HS-27A (cell line): ENCODE results near the gene THSD4.

Experiments
- DNase-seq: peaks from one replicate; pipeline ENCODE4 v3.0.0-alpha.2; 2012; ENCODE audit warnings: low read depth, missing footprints

THSD4 gene

GRCh38 chr15:71114887-71115566 lies at the start of gene THSD4:
Gene THSD4 (plus strand): TSS chr15:71115471.
- no peak for DNase-seq

DNA sequence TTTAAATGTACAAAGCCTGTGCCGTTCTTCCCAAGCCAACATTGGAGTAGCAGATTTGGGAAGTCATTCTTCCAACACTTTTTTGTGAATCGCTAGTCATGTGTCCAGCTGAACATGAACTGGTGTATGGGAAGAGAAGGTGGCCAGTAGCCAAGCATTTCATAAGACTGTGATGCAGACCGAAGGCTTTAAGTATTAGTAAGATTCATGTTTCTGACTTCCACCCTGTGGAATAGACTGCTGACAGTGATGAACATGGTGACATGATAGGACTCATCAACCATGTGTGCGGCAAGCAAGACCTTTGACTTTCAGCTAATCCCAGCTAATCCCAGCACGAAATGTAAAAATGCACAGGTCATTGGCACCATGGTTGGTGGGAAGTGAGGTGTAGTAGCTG lies 48.3 kb upstream of the THSD4 start:
- DNase-seq = peak; percentile 88

DNA sequence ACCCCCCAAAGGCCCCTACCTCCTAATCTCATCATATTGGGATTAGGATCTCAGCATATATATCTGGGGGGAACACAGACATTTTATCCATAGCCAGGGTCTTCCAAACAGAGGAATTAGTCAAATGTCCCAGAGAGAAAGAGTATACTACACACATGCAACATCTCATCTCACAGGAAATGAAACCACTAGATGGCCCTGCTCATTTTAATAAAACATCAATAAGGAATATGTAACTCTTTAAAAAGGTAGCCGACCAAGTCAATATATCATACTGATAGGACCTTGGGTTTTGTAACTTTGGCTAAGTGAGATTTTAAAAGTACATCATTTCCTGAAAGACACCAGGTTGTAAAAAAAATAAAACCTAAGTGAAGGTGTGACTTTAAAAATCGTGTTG lies 45.6 kb upstream of the THSD4 start:
- DNase-seq = no peak

GRCh38 chr15:71071529-71071928 lies 43.7 kb upstream of the THSD4 start:
- DNase-seq = no peak

- no peak for DNase-seq
These were observed 42.8 kb upstream of the THSD4 start for GRCh38 chr15:71072423-71072822.

- no peak for DNase-seq
These were observed 36.6 kb upstream of the THSD4 start for GRCh38 chr15:71078506-71079207.

DNA sequence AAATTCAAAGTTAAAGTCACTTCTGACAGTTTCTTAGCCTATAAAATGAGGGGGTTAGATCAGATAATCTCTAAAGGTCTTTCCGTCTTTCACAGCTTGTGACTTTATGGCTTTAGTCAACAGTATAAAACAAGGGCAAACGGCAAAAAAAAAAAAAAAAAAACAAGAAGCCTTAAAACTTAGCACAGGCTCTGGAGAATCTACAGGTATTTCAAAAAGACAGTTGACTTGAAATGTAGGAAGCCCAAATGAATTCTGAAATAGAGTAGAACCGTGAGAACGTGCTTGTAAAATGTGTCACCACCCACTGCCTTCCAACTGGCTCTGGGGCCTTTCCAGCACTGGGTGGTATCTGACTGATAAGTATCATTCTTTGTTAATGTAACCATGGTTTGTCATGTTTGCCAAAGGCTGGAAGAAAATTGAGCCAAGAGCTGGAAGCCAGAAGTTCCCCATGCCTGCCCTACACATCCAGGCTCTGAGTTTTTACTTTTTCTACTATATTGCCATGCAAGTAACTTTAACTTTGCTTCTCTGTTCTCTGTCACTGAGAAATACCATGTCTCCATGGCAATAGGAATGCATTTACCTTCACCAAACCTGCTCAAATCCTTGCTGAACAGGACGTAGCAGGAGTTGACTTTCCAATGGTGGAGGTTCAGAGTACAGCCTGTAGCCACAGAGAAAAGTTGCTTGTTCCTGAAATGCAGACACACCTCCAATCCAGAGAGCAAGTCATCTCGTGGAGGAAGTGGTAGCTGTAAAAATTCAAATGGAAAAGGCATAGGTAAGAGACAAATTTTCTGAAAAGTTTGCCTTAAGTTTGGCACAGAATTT lies 35.8 kb upstream of the THSD4 start:
- peak; percentile 92 for DNase-seq

GRCh38 chr15:71080166-71080565 lies 35.1 kb upstream of the THSD4 start:
- DNase-seq = no peak

DNA sequence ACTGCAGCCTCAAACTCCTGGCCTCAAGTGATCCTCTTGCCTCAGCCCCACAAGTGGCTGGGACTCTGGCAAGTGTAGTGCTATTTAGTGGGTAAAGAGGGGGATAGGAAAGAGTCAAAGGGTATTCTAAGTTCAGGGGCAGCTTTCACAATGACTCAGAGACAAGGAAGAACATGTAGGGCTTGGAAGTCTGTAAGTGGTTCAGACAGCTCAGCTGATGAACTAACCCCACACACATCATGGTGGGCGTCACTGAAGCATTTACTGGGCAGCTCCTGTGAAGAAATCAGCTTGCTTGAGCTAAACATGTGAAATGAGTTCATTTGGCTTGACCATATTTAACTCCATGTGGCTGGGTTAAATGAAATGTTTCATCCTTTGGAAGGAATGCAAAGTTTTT lies 34.6 kb upstream of the THSD4 start:
- DNase-seq = no peak

DNA sequence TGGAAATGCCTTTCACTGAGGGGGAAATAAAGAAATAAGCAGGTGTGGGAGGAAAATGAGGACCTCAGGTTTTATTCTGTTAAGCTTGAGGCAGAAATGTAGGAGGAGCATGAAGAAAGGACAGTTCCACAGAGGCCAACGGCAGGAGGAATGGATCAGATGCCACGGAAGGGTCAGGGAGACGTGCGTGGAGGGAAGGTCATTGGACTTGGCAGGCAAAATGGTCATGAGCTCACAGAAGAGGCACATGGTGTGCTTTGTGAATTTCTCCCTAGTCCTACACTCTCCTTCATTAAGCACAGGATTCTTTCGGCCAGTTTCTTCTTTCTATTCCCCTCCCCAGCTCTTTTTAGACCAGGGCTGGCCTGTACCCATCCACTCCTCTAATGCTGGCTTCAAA lies 32.5 kb upstream of the THSD4 start:
- no peak for DNase-seq

DNA sequence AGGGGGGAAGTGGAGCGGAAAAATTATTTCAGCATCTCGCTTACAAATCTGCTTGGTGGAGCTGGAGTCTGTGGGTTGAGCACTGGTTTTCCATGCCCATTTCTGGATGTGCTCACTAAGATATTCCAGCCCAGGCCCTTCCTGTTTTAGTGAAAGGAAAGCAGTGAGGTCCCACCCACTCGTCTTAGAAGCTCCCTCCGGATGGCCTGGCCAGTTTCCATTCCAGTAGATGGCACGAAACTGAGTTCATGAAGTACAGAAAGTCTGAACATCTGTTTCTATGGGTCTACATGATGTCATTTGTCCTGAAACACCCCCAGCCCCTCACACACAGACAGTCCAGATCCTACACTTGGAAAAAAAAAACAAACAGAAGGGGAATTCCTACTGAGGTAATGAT lies 31.9 kb upstream of the THSD4 start:
- DNase-seq = no peak

- no peak for DNase-seq
These were observed 31.0 kb upstream of the THSD4 start for GRCh38 chr15:71084264-71084663.

GRCh38 chr15:71085809-71086208 lies 29.5 kb upstream of the THSD4 start:
- no peak for DNase-seq

DNA sequence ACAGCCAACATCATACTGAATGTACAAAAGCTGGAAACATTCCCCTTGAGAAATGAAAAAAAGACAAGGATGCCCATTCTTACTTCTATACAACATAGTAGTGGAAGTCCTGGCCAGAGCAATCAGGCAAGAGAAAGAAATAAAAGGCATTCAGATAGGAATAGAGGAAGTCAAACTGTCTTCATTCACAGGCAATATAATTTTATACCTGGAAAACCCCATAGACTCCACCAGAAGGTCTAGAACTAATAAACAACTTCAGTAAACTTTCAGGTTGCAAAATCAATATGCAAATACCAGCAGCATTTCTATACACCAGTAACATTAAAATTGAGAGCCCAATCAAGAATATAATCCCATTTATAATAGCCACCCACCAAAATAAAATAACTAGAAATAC lies 27.1 kb upstream of the THSD4 start:
- DNase-seq = no peak

DNA sequence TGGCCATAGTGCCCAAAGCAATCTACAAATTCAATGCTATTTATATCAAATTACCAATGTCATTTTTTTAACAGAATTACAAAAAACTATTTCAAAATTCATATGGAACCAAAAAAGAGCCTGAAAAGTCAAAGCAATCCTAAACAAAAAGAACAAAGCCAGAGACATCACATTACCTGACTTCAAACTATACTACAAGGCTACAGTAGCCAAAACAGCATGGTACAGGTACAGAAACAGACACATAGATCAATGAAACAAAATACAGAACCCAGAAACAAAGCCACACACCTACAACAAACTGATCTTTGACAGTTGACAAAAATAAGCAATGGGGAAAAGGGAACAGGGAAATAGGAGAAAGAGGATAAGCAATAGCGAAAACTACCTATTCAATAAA lies 26.6 kb upstream of the THSD4 start:
- DNase-seq = no peak

- no peak for DNase-seq
These were observed 25.5 kb upstream of the THSD4 start for GRCh38 chr15:71089801-71090200.

- DNase-seq = no peak
These were observed 23.7 kb upstream of the THSD4 start for GRCh38 chr15:71091601-71092000.

DNA sequence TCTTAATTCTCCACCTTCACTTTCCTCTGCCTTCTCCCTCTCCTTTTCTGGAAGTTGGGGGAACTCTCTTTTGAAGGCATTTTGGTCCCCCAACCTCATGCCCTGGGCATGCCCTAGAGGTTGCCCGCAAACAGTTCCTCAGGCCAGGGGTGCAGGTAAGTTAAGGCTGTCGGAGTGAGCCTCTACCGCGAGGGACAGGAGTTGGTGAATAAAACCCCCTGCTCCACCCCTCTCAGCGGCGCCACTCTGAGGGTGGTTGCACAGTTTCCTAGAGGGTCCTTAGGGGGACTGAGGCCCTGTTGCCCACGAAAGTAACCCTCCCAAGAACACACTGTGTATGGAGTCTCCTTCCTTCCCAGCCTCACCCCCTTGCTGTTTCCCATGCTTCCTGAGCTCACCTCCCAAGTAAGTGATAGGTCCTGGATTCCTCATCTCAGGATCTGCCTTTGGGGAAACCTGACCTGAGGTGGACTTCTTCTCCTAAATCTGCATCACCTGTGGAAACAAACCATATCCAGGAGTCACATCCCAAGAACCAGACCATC lies 23.1 kb upstream of the THSD4 start:
- DNase-seq = no peak

- DNase-seq = peak; percentile 94
These were observed 21.9 kb upstream of the THSD4 start for GRCh38 chr15:71093054-71094024.

- DNase-seq = no peak
These were observed 21.1 kb upstream of the THSD4 start for GRCh38 chr15:71094137-71094536.

DNA sequence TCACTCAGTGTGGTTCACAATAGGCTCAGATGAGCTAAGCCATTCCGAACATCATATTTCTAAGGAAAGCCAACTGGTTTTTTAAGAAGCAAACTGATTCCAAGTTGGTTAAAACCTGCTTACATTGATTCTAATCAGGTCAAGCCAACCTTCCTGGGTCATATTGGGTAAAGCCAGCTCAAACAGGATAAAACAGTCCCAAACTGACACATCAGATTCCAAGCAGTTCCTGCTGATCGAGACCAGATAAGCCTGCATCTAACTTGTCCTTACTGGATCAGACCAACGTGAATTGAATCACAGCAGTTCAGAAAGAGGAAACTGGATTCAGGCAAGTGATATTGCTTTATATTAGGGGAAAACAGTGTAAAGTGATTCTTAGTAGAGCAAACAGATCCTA lies 18.6 kb upstream of the THSD4 start:
- DNase-seq = peak; percentile 84

GRCh38 chr15:71097890-71098289 lies 17.4 kb upstream of the THSD4 start:
- no peak for DNase-seq
